D341Med (cell line): ENCODE results near the gene ANKS4B.
"Not testable (repeated sequence)": the region's sequence is repeated elsewhere in the genome, so short reads cannot be mapped to it uniquely, and the experiment has no call there.

Experiments used
- DNase-seq: peaks from one replicate; pipeline ENCODE4 v3.0.0; 2012; ENCODE audit warnings: low spot score

ANKS4B gene

DNA sequence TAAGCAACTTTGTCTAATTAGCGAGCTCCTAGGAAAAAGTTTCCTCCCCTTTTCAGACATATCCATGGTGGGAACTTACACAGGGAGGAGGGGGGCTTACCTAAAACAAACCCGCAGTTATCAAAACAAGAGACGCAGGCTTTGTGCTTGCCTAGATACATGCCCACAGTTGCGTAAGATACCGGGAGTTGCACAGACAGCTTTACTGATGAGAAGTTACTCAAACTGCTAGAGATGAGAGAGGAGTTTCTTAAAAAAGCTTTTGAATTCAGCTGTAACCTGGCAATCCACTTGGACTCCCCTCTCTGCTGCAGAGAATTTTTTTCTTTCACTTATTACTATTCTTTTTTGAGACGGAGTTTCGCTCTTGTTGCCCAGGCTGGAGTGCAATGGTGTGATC, 15.3 kb upstream of the ANKS4B start:
- no peak for DNase-seq

DNA sequence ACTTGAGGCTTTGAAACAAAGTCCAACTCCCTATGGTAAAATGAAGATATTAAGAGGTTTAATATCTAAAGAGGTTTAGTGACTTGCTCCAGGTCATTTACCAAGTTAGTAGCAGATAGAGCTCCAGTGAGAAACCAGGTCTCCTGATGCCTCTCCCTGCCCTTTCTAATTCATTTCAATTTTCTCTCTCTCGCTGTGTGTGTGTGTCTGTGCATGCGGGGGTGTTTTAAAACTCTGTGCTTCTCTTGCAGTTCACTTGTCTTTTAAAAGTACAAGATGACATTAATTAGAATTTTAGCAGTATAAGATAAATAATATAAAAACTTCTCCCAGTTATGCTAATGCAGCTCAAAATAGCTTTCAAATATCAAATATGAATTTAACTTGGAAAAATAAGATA, 13.9 kb upstream of the ANKS4B start:
- no peak for DNase-seq

DNA sequence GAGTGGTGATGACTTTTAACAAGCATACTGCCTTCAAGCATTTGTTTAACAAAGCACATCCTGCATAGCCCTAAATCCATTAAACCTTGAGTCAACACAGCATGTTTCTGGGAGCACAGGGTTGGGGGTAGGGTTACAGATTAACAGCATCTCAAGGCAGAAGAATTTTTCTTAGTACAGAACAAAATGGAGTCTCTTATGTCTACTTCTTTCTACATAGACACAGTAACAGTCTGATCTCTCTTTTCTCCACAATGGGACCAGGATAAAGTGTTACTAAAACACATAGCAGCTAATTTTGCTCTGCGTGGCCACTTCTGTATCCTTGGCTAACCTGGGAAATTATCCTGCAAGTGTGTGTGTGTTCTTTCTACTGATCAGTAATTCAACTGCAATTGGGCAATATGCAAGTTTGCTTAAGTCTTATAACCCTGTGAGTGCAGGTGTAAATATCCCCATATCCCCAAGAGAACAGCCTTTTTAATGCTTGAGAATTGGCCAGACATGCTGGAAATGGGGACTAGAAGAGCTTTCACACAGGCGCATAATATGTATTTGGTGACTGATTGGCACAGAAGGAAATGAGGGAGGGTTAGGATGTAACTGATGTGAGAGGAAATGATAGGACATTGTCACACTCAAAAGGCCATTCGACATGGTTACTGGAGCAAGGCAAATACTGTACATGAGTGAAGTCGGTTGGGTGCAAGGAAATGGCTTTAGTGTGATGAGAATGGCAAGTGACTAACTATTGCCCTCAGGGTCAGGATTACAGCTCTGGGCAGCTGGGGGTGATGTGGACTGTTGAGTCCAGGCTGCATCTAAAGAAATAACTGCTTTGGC, 10.8 kb upstream of the ANKS4B start:
- DNase-seq: no peak

DNA sequence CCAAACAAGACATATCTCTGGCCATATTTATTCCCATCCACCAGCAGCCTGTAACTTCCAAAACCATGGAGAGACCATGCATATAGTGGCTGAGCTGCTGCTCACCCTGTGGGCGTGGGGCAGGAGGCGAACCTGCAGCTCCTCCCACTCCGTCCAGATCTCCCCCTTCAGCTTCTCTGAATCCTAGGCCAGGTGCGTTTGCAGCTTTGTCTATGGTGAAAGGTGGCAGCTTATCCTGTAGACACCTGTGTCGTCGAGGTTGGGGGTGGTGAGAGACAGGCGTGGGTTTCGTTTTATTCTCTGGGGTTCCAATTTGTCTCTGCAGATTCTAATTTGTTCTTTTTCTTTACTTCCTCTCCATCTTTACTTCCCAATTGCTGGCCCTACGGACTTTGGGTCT, 9.7 kb upstream of the ANKS4B start:
- DNase-seq: no peak

DNA sequence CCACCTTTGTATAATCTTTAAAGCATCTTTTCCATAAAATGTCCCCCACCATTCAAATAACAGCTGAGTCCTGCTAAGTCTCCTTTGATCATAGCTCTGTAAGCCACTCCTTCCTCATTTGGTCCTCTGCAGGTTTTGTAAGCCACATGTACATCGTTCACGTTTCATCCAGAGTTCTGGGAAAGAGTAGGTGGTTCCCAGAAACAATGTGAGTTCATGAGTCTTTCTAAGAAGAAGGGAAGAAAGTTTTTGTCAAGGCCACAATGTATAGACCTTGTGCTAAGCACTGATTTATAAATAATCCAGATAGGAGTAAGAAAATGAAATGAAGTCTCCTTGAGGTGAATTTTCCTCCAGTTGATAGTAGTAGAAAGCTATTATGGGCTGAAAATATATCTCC, 8.7 kb upstream of the ANKS4B start:
- no peak for DNase-seq

DNA sequence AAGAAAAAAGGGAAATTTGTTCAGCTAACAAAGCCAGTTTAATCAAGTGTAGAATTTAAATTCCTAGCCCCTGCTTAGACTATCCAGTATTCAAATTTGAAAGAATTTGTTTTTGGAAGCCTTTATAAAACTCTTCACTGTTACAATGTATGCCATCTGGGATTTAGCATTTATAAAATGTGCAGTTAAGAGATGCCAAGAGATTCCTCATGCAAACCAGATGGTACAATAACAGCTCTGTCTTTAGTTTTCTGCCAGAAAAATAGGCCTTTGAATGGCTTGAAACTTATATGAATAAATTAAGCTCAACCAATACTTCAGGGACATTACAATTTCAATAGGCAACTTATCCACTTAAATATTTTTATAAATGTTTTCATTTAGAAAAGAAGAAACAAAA, 6.8 kb upstream of the ANKS4B start:
- DNase-seq: no peak

DNA sequence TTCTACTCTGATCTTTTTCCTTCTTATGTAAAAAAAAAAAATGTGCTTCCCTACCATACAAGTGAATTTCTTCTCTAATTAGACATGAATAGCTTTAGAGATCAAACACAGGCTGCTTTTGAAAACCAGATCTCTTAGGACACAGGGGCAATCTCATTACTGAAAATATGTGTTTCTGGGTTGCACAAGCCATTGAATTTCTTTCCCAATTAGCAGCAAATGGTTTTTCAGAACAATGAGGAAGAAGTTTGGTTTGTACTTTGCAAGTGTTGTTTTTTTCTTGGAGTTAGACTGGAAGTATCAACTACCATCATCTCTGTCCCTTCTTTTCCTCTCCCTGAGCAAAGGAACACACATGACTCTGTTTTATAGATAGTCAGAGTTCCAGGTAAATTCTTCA, 5.6 kb upstream of the ANKS4B start:
- no peak for DNase-seq

DNA sequence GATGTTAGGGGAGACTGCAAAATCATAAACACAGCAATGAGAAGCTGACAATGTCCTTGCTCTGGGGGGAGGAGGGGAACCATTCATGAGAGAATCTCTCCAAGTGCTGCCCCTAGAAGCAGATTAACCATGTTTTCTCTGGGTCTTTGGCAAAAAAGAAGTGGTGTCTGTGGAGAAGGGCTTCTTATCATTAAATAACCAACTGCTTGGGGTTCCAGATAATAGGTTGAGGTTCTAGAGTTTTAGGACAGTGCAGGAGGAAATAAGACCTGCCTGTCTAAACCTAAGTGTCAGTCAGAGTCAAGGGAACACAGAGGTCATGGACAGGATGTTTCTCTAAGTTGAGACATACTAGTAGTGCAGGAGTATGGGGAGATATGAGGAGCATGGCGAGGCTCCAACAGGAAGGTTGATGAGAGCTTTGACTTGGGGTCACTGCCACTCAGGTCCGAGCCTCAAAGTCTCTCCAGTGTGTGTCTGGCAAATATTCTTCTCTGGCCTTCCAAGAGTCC, 5.1 kb upstream of the ANKS4B start:
- DNase-seq: no peak

DNA sequence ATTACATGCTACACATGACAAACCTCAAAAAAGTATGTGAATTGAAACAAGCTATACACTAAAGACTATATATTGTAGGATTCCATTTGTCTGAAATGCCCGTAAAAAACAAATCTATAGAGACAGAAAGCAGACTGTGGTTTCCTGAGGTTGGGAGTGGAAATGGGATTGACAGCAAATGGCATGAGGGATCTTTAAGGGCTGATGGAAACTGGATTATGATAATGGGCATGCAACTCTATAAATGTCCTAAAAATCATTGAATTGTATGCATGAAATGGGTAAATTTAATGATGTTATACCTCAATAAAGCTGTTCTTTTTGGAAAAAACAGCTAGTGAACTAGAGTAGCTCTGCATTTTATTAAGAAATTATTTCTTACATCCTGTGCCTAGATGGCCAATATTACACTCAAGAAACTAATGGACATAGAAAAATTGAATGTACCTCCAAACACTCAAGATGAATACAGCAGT, 416 bp upstream of the ANKS4B start:
- DNase-seq: no peak

DNA sequence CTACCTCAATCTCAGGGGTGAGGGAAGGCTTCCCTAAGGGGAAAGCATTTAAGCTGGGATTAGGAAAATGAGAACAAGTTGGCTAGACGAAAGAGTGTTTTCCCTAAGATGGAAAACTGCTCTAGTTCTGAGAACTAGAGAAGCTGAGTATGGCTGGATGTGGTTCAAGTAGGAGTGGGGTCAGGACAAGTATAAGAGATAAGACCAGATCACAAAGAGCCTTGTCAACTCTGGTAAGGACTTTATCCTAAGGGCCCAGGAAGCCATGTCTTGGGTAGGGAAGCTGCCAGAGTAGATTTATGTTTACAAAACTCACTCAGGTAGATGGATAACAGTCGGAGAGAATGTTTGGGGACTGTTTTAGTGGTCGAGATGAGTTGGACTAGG, 1.7 kb downstream of the ANKS4B start:
- DNase-seq: no peak

DNA sequence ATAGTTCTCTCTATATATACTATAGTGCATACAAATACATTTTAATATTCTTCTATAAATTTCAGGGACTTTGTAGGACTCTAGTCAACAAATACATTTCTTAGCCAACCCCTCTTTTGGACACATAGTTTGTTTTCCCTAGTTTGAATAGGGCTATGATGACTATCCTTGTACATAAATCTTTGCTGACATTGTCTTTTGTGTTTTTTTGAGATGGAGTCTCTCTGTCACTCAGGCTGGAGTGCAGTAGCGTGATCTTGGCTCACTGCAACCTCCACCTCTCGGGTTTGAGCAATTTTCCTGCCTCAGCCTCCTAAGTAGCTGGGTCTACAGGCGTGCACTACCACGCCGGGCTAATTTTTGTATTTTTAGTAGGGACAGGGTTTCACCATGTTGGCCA, 3.3 kb downstream of the ANKS4B start:
- DNase-seq: no peak

DNA sequence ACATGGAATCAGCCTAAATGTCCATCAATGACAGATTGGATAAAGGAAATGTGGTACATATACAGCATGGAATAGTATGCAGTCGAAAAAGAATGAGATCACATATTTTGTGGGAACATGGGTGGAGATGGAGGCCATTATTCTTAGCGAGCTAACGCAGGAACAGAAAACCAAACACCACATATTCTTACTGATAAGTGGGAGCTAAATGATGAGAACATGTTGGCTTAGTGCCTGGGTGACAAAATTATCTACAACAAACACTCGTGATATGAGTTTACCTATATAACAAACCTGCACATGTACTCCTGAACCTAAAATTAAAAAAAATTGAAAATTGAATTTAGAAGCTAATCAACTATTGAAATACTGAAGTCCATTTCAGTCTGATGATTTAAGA, 6.1 kb downstream of the ANKS4B start:
- no peak for DNase-seq

DNA sequence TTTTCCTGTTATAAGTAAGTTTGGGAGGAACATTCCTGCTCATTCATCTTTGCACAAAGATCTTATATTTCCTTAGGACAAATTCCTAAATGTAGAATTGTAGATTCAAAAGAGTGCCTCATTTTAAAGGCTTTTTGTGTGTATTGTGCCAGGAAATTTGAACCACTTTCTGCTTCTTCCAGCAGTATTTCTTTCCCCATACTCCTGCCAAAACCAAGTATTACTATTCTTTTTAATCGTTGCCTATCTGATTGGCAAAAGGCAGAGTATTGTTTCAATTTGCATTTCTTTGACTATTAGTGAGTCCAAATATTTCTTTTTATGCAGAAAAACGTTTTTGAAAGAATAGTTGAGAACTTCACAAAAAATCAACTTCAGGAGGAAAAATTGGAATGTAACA, 9.3 kb downstream of the ANKS4B start:
- no peak for DNase-seq

DNA sequence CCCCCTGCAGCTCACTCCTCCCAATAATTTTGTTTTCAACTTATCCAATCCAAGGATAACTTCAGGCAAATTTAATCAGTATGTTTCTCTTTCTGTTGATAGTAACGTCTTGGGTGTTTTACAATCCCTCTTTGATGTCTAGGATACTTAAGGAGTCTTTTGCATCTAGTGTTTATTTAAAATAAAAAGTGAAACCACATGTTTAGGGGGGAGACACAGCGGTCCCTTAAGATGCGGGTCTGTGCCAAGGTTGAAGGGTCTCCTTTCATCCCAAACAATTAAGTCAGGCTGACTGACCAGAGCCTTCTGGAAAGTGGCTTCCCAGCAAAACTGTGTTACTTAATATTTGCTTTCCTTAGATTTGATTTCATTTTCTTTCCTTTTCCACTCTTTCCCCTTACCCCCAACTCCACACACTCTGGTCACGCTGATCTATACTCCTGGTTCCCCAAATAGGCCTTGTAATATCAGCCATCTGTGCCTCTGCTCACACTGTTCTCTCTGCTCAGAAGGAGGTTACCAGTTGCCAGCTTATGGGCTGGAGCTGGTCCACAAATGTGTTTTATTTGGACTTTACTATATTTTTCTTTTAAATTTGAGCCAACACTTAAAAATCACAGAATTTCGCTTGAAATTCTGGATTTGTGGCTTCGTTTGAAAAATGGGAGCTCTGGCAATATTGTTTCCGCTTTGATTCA, 11.2 kb downstream of the ANKS4B start:
- DNase-seq: no peak

DNA sequence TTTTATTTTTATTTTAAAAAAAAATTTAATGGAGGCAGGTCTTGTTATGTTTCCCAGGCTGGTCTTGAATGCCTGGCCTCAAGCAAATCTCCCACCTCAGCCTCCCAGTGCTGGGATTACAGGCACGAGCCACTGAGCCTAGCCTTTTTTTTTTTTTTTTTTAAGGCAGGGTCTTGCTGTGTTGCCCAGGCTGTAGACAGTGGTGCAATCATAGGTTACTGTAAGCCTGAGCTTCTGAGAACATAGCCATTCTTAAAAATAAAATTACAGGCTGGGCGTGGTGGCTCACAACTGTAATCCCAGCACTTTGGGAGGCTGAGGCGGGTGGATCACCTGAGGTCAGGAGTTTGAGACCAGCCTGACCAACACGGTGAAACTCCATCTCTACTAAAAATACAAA, 14.7 kb downstream of the ANKS4B start:
- DNase-seq: not testable (repeated sequence)

DNA sequence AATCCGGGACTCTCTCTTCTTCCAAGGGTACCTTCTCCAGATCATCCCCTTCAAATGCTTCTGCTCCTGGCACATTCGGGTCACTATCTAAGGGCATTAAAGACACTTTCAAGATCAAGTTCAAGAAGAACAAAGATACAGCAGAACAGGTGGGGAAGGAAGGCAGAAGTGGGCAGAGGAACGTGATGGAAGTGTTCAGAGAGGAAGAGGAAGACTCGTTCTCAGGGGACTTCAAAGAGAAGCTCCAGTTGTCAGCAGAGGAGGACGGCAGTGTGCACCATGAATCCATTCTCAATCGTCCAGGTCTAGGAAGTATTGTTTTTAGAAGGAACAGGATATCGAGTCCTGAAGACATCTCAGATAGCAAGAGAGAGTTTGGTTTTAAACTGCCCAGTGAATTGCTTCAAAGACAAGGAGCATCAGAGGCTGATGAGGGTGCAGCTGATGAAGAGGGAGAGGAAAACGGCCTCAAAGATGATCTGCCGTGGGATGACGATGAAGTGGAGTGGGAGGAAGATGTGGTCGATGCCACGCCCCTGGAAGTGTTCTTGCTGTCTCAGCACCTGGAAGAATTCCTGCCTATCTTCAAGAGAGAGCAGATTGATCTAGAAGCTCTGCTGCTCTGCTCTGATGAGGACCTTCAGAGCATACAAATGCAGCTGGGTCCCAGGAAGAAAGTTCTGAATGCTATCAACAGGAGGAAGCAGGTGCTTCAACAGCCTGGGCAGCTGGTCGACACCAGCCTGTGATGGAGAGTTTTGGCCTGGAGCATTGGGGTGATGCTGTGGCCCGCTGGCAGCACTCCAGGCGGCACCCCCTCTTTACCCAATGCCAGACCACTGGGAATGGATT, 16.8 kb downstream of the ANKS4B start:
- DNase-seq: no peak

DNA sequence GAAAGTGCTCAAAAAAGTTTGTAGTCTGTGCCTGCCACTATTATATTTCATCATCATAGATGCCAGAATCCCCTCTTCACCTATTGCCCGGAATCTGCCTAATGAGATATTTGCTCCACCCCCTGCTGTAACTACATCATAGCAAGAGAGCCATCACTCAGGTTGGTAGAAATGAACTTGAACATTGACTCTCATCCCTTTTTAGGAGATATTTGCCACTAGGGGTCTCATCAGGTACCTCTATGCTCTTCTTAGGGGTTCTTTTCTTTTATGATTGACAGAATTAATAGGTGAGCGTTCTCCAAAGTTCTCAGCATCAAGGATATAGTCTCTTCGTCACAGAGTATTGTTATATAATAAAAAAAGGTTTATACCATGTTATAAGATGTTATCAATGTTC, 20.0 kb downstream of the ANKS4B start:
- no peak for DNase-seq

DNA sequence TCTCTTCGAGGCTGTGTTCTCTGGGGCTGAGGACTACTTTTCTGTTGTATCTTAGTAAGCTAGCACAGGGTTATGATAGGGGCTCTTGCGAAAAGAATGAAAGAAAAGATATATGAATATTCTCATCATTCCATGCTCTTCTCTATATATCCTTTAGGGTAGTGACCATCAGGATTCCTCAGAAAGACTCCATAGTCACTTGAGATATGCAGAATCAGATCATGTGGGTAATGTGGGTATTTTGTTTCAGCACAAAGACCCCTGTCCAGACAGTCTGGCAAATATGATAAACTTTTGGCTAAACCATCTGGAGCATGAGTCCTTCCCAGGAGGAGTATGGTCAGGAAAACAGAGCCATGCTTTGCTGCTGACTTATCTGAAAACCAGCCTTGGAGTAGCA, 23.1 kb downstream of the ANKS4B start:
- no peak for DNase-seq

DNA sequence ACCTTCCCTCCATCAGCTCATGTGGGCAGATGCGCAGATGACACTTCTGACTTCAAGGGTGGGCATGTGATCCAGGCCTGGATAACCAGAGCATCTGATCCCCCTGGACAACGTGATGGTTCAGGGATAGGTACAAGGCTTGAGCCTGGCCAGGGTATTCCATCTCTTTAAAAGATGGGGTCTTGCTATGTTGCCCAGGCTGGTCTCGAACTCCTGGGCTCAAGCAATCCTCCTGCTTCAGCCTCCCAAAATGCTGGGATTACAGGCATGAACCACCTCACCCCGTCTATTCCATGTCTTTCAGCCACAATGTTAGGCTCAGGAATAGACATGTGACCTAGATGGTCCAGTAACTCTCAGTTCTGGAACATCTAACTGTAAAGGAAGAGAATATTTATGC, 23.8 kb downstream of the ANKS4B start:
- no peak for DNase-seq

DNA sequence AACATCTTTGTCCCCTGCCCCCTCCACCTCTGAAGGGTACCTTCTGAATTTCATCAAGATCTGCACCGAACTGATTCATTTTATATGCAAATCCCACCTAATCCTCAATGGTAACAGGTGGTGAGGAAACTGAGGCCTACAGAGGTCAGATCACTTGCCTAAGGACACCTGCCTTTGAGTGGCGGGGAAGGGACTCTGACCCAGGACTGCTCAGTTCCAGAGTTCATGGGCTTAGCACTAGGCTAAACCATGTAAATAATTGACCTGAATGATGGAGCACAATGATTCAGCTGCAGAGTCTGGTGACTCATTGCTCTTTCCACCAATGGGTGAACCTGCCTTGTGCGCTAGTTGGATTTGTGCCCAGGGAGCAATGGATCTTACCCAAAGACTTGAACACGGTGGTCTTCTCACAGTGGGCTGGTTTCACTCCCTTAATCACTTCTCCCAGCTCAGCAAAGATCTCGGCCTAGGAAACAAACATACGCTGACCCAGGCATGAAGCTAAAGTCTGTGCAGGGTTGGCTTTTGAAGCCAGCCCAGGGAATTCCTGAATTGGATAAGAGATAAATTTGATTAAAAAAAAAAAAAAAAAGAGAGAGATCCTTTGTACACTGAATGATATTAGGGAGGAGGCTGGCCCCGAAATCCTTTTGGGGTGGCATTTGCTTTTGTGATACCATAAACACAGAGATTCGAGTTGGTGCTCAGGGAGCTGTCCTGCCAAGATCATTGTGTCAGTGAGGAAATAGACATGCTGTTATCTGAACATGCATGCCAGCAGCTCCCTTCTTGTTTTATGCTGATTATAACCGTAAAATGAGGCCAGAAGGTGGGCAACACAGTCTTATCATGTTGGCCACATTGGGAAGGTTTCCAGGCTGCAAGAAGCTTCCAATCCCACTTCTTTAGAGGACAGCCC, 27.6 kb downstream of the ANKS4B start:
- no peak for DNase-seq
